HCT116 (cell line): ENCODE results near the gene ASPA. TPM values are rescaled to one million over a fixed set of nuclear protein-coding genes. Genes with fewer than 3 reads are reported as not detected.

Experiments used
- ATAC-seq: fragments of 200-7000 bp; cut with Tn5 transposase; 2 replicates; pipeline ENCODE4 v1.9.1; 2020; ENCODE audit warnings: mild to moderate bottlenecking, moderate library complexity
- BruUV-seq: library from RNA; stranded (reverse); fragments of 400-500 nt; replicated peaks from 2 replicates; lab custom pipeline; 2021; lab: Mats Ljungman, UMichigan
- CTCF ChIA-PET: fragments of 300-600 bp; sonication (Branson Sonifier 250); formaldehyde crosslinking; loops from one replicate; lab custom pipeline; 2021; ENCODE audit warnings: antibody characterized with exemption; lab: Charles Lee
- POLR2A ChIA-PET: fragments of 300-600, 350-600 bp; sonication (Branson Sonifier 250); formaldehyde crosslinking; loops from one replicate; lab custom pipeline; 2021; ENCODE audit warnings: antibody characterized with exemption; lab: Charles Lee
- RAD21 ChIA-PET, 2 experiments: fragments of 300-600 bp; sonication (Branson Sonifier 250); formaldehyde crosslinking; loops; one replicate each; lab custom pipeline; 2023; ENCODE audit warnings: low total read pairs in 2 of 2; ENCODE audit not compliant: uncharacterized antibody in 2 of 2, unreplicated experiment in 2 of 2, low non-redundant PET in 1 of 2; lab: Charles Lee
- DNase-seq: peaks from one replicate; pipeline ENCODE4 v3.0.0-alpha.2; 2010; ENCODE audit warnings: low read depth, low spot score
- H2AFZ ChIP-seq: fragments of 200-600 bp; shearing (Covaris generic), sonication (generic); 2 replicates; pipeline ENCODE4 v1.6.1; 2017; ENCODE audit warnings: low read depth, mixed run types, mixed read lengths, antibody characterized with exemption, low read length; ENCODE audit not compliant: poor library complexity, severe bottlenecking
- H3K27ac ChIP-seq: 2 replicates; pipeline ENCODE4 v1.5.1; 2012; ENCODE audit warnings: low read depth, low read length
- H3K27me3 ChIP-seq: fragments of 200-600 bp; sonication (generic); 2 replicates; pipeline ENCODE4 v1.6.1; 2016; ENCODE audit warnings: mixed run types, low read length, mixed read lengths; ENCODE audit not compliant: insufficient read depth
- H3K36me3 ChIP-seq, 2 experiments: fragments of 200-500 bp in 1 of 2; fragments of 200-600 bp in 1 of 2; sonication (Bioruptor generic) in 1 of 2; sonication (generic) in 1 of 2; 2 replicates each; pipeline versions ENCODE4 v1.5.1 to v1.6.1; 2014 to 2016; ENCODE audit warnings: low read length in 2 of 2, inconsistent platforms in 1 of 2, mixed read lengths in 1 of 2, mixed run types in 1 of 2; ENCODE audit not compliant: insufficient read depth in 2 of 2, control insufficient read depth in 1 of 2
- H3K4me1 ChIP-seq, 2 experiments: fragments of 200-600 bp in 1 of 2; sonication (generic) in 1 of 2; 2 replicates each; pipeline versions ENCODE4 v1.5.1 to v1.6.1; 2012 to 2017; ENCODE audit warnings: low read length in 2 of 2, inconsistent platforms in 1 of 2, mild to moderate bottlenecking in 1 of 2, mixed read lengths in 1 of 2, mixed run types in 1 of 2, moderate library complexity in 1 of 2; ENCODE audit not compliant: insufficient read depth in 2 of 2, control insufficient read depth in 1 of 2
- H3K4me2 ChIP-seq: fragments of 200-600 bp; sonication (generic); 2 replicates; pipeline ENCODE4 v1.6.1; 2017; ENCODE audit warnings: mixed run types, low read length, mixed read lengths
- H3K4me3 ChIP-seq, 2 experiments: fragments of 200-600 bp in 1 of 2; sonication (generic) in 1 of 2; replicated peaks in 1 of 2; 2 replicates each; pipeline ENCODE4 v1.5.1; 2011 to 2016; ENCODE audit warnings: low read length in 2 of 2, control low read depth in 1 of 2, low read depth in 1 of 2, mild to moderate bottlenecking in 1 of 2, mixed read lengths in 1 of 2, mixed run types in 1 of 2
- H3K79me2 ChIP-seq: fragments of 200-600 bp; sonication (generic); 2 replicates; pipeline ENCODE4 v1.6.1; 2017; ENCODE audit warnings: mild to moderate bottlenecking, mixed run types, low read length, moderate library complexity, mixed read lengths; ENCODE audit not compliant: insufficient read depth
- H3K9ac ChIP-seq: fragments of 200-600 bp; sonication (generic); 2 replicates; pipeline ENCODE4 v1.6.1; 2016; ENCODE audit warnings: low read length, mixed read lengths
- H3K9me2 ChIP-seq: fragments of 200-600 bp; sonication (generic), shearing (Covaris generic); 2 replicates; pipeline ENCODE4 v1.6.1; 2017; ENCODE audit warnings: mixed run types, mild to moderate bottlenecking, moderate library complexity; ENCODE audit not compliant: insufficient read depth
- H3K9me3 ChIP-seq, 2 experiments: fragments of 200-500 bp in 1 of 2; fragments of 200-600 bp in 1 of 2; sonication (Bioruptor generic) in 1 of 2; sonication (generic) in 1 of 2; 2 replicates each; pipeline ENCODE4 v1.6.1; 2014 to 2017; ENCODE audit warnings: low read length in 2 of 2, mixed read lengths in 2 of 2, inconsistent platforms in 1 of 2, low read depth in 1 of 2, mild to moderate bottlenecking in 1 of 2, mixed run types in 1 of 2, moderate library complexity in 1 of 2; ENCODE audit not compliant: control insufficient read depth in 1 of 2, insufficient read depth in 1 of 2
- H4K20me1 ChIP-seq: fragments of 200-600 bp; sonication (generic), shearing (Covaris generic); 2 replicates; pipeline ENCODE4 v1.6.1; 2017; ENCODE audit warnings: mixed run types, mild to moderate bottlenecking, moderate library complexity; ENCODE audit not compliant: insufficient read depth
- ELF1 ChIP-seq: IDR thresholded peaks from 2 replicates; pipeline ENCODE4 v1.6.1; 2012; ENCODE audit warnings: low read depth, borderline replicate concordance
- JUND ChIP-seq: IDR thresholded peaks from 2 replicates; pipeline ENCODE4 v1.6.1; 2012
- TCF7L2 ChIP-seq: IDR thresholded peaks from 2 replicates; pipeline ENCODE4 v1.7.0; 2011; ENCODE audit warnings: borderline replicate concordance, inconsistent platforms; ENCODE audit not compliant: insufficient read depth, insufficient read length; ENCODE audit errors: extremely low read depth
- intact Hi-C: fragments of 100-400 bp; cut with micrococcal nuclease; formaldehyde crosslinking; loops from 2 replicates; pipeline ENCODE4 v1.10.0; 2022
- total RNA-seq: library from RNA; stranded (reverse); gene quantifications from one replicate; pipeline ENCODE4 v1.2.1, GENCODE V29; 2021; ENCODE audit not compliant: unreplicated experiment

The ASPA gene
- total RNA-seq, 1 experiment from 2014 or later: not detected

DNA sequence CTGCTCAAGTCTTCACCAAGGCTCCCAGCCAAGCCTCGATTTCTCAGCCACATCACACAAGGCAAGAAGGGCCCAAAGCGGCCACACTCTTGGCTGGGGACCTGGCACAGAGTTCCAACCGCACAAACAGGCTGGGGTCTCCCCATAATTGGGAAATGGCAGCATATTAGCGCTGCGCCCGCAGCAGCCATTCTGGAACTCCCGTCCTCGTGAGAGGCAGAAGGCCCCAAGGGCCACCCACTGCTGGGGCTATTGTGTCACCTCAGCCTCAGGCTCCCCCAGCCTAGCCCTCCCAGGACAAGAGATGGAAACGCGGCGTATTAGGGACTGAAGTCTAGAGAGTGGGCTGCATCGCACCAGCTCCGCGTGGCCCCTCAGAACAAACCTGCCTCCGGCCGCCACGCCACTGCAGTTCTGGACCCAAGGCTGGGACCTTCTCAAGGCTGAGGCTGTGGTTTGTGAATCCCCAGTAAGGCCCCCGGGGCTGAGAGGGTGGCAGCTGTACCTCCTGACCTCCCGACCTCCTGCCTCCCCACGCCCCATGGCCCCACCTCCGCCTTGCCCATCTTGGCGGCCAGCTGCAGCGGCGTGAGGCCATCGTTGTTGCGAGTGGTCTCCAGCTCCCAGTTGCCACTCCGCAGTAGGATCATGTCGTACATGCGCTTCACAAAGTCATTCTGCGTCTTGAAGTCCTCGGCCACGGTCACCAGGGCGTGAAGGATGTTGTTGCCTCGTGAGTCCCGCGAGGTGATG, 56.5 kb downstream of the ASPA start:
- Histone ChIP-seq H3K27me3 (no peaks in the 10 kb centered on the region), H3K9me3 (no peaks in the 10 kb centered on the region), H3K9me2 (no peaks in the 10 kb centered on the region), H3K4me1 (peaks cover 5 to 16% of the 10 kb centered on the region in 2 experiments; a peak in 3 of 4 replicates), H3K36me3 (no peaks in the 10 kb centered on the region), H2AFZ (no peak overlapping the region), H4K20me1 (no peaks in the 10 kb centered on the region), H3K9ac (no peak overlapping the region), H3K4me3 (no peak overlapping the region), H3K27ac (no peak overlapping the region), H3K79me2 (no peaks in the 10 kb centered on the region), H3K4me2 (no peak overlapping the region)
- POLR2A ChIA-PET: no interaction called here
- CTCF ChIA-PET: no interaction called here
- no TSS peak for BruUV-seq
- no peak for TF ChIP-seq TCF7L2
- intact Hi-C loops: loop anchor here (10.0 kb wide), 1 partner anchor 487 kb away; no protein-coding TSS in a partner anchor
- DNase-seq (no peak), ATAC-seq (no peak)
- RAD21 ChIA-PET: no interaction called here

DNA sequence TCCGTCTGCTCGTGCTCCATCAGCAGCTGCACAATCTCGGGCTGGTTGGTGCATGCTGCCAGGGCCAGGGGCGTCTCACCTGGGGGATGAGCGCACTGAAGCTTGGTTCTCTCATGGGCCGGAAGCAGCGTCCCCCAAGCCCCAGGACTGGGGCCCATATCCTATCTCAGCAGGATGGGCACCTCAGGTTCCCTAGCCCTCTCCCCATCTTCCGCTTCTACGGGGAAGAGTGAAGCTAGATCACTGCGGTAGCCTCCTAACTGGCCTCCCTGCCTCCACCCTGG, 57.0 kb downstream of the ASPA start:
- Histone ChIP-seq H3K9me3 (no peaks in the 10 kb centered on the region), H3K9ac (no peak overlapping the region), H4K20me1 (no peaks in the 10 kb centered on the region), H3K36me3 (no peaks in the 10 kb centered on the region), H3K9me2 (no peaks in the 10 kb centered on the region), H3K27ac (no peak overlapping the region), H3K4me3 (no peak overlapping the region), H3K27me3 (no peaks in the 10 kb centered on the region)
- CTCF ChIA-PET: no interaction called here
- no TSS peak for BruUV-seq
- RAD21 ChIA-PET: no interaction called here
- POLR2A ChIA-PET: no interaction called here
- intact Hi-C loops: loop anchor here (10.0 kb wide), 1 partner anchor 488 kb away; no protein-coding TSS in a partner anchor
- DNase-seq: no peak
- ATAC-seq: no peak
- TF ChIP-seq ELF1: no peak
- no peak for TF ChIP-seq JUND
- TF ChIP-seq, all 23 proteins: peak for 0
- Histone ChIP-seq H2AFZ (no peak overlapping the region), H3K4me1 (peaks cover 5 to 16% of the 10 kb centered on the region in 2 experiments; a peak in 3 of 4 replicates), H3K79me2 (no peaks in the 10 kb centered on the region), H3K4me2 (no peak overlapping the region)
